Neuronal stem cell (in vitro differentiated cells): ENCODE measurements around the gene AHSP.

Experiments used
- DNase-seq: peaks from one replicate; pipeline ENCODE4 v3.0.0-alpha.2; 2013; ENCODE audit warnings: low spot score
- H2AFZ ChIP-seq: one replicate; pipeline ENCODE4 v1.6.1; 2013; ENCODE audit warnings: mild to moderate bottlenecking, low read length, inconsistent platforms
- H2AK5ac ChIP-seq: 2 replicates; pipeline ENCODE4 v1.6.1; 2013; ENCODE audit warnings: low read depth, mild to moderate bottlenecking, inconsistent platforms, low read length, moderate library complexity, mixed read lengths
- H2BK120ac ChIP-seq: 2 replicates; pipeline ENCODE4 v1.6.1; 2013; ENCODE audit warnings: low read depth, mild to moderate bottlenecking, inconsistent platforms, low read length, moderate library complexity, mixed read lengths
- H2BK12ac ChIP-seq: one replicate; pipeline ENCODE4 v1.6.1; 2013; ENCODE audit warnings: low read length, inconsistent platforms
- H2BK15ac ChIP-seq: 2 replicates; pipeline ENCODE4 v1.6.1; 2013; ENCODE audit warnings: mild to moderate bottlenecking, low read length, inconsistent platforms, mixed read lengths
- H2BK5ac ChIP-seq: one replicate; pipeline ENCODE4 v1.6.1; 2013; ENCODE audit warnings: inconsistent platforms, mild to moderate bottlenecking, low read length, moderate library complexity
- H3K14ac ChIP-seq: one replicate; pipeline ENCODE4 v1.6.1; 2013; ENCODE audit warnings: low read length, inconsistent platforms
- H3K18ac ChIP-seq: 2 replicates; pipeline ENCODE4 v1.6.1; 2013; ENCODE audit warnings: low read length, inconsistent platforms
- H3K23ac ChIP-seq: 2 replicates; pipeline ENCODE4 v1.6.1; 2013; ENCODE audit warnings: low read depth, mild to moderate bottlenecking, mixed read lengths, low read length, inconsistent platforms; ENCODE audit not compliant: poor library complexity
- H3K27ac ChIP-seq: replicated peaks from 3 replicates; pipeline ENCODE4 v1.5.1; 2013; ENCODE audit warnings: low read length, inconsistent platforms
- H3K27me3 ChIP-seq, 3 experiments: 2 replicates each; pipeline ENCODE4 v1.6.1; 2013; ENCODE audit warnings: low read length in 3 of 3, mild to moderate bottlenecking in 2 of 3, inconsistent platforms in 1 of 3, low read depth in 1 of 3, mixed read lengths in 1 of 3, moderate library complexity in 1 of 3; ENCODE audit not compliant: control insufficient read depth in 3 of 3, insufficient read depth in 3 of 3
- H3K36me3 ChIP-seq, 2 donors: replicated peaks in 1 of 2; 2 replicates each; pipeline ENCODE4 v1.6.1; 2013; ENCODE audit warnings: low read length in 2 of 2; ENCODE audit not compliant: control insufficient read depth in 2 of 2, insufficient read depth in 2 of 2
- H3K4ac ChIP-seq: 2 replicates; pipeline ENCODE4 v1.6.1; 2013; ENCODE audit warnings: inconsistent platforms, mild to moderate bottlenecking, low read length, moderate library complexity
- H3K4me1 ChIP-seq, 2 donors: 1 replicate in 1 of 2; 2 replicates in 1 of 2; pipeline ENCODE4 v1.6.1; 2013; ENCODE audit warnings: low read length in 2 of 2, low read depth in 1 of 2; ENCODE audit not compliant: control insufficient read depth in 2 of 2, insufficient read depth in 1 of 2
- H3K4me2 ChIP-seq: one replicate; pipeline ENCODE4 v1.6.1; 2013; ENCODE audit warnings: mild to moderate bottlenecking, low read length, inconsistent platforms; ENCODE audit not compliant: insufficient read depth, poor library complexity, severe bottlenecking
- H3K4me3 ChIP-seq, 2 donors: 2 replicates each; pipeline ENCODE4 v1.5.1; 2013; ENCODE audit warnings: low read length in 2 of 2, mild to moderate bottlenecking in 2 of 2, inconsistent platforms in 1 of 2, moderate library complexity in 1 of 2
- H3K79me1 ChIP-seq: one replicate; pipeline ENCODE4 v1.6.1; 2013; ENCODE audit warnings: low read depth, mild to moderate bottlenecking, inconsistent platforms, low read length, moderate library complexity
- H3K9ac ChIP-seq: one replicate; pipeline ENCODE4 v1.6.1; 2013; ENCODE audit warnings: mild to moderate bottlenecking, low read depth, low read length, inconsistent platforms; ENCODE audit not compliant: poor library complexity
- H3K9me3 ChIP-seq, 2 donors: replicated peaks in 1 of 2; 2 replicates each; pipeline versions ENCODE3 to v1.6.1; 2013; ENCODE audit warnings: low read length in 2 of 2, mild to moderate bottlenecking in 2 of 2, inconsistent platforms in 1 of 2, low read depth in 1 of 2, mixed read lengths in 1 of 2, moderate library complexity in 1 of 2; ENCODE audit not compliant: control insufficient read depth in 2 of 2, insufficient read depth in 1 of 2
- H4K8ac ChIP-seq: one replicate; pipeline ENCODE4 v1.6.1; 2013; ENCODE audit warnings: low read depth, mild to moderate bottlenecking, inconsistent platforms, low read length, moderate library complexity
- H4K91ac ChIP-seq: one replicate; pipeline ENCODE4 v1.6.1; 2013; ENCODE audit warnings: low read length, low read depth, mild to moderate bottlenecking, inconsistent platforms; ENCODE audit not compliant: poor library complexity
- WGBS, 2 donors: extraction: QIAGEN DNeasy Blood & Tissue Kit; methylation state at CpG; one replicate each; pipeline ENCODE4 v1.1.7; 2013; ENCODE audit warnings: missing lambda C conversion rate in 2 of 2, mixed read lengths in 1 of 2; ENCODE audit not compliant: insufficient read length in 2 of 2, insufficient replicate concordance in 1 of 2; ENCODE audit errors: extremely low coverage in 2 of 2; 5-methylcytosine and 5-hydroxymethylcytosine counted together

The AHSP gene

DNA sequence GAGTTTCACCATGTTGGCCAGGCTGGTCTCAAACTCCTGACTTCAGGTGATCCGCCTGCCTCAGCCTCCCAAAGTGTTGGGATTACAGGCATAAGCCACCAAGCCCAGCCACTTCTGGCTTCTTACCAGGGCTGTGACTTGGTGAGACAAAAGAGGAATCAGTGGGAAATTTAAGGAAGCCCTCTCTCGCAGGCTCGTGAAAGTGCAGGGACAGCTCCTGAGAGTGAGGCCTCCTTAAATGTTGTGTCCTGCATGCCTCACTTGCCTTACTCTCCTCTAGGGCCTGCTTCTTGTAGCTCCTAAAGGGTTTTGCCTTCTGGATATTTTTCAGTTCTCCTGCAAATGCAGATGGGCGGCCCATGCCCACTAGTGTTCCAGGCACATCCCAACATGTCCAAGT, 5.2 kb downstream of the AHSP start:
- Histone ChIP-seq H3K23ac (no peak overlapping the region), H2BK5ac (no peak overlapping the region), H3K9ac (no peak overlapping the region), H2BK120ac (no peak overlapping the region), H4K91ac (no peak overlapping the region), H3K27me3 (peaks cover 0 to 44% (median 31%) of the 10 kb centered on the region in 3 experiments), H4K8ac (no peak overlapping the region), H2BK15ac (no peak overlapping the region), H3K4me2 (no peak overlapping the region), H3K9me3 (peaks cover 3 to 7% of the 10 kb centered on the region in 2 donors), H3K36me3 (no peaks in the 10 kb centered on the region), H2AK5ac (no peak overlapping the region), H3K27ac (no peak overlapping the region), H3K4me3 (no peak overlapping the region), H2AFZ (no peak overlapping the region), H3K4me1 (peaks cover 0 to 4% of the 10 kb centered on the region in 2 donors), H2BK12ac (no peak overlapping the region), H3K18ac (no peak overlapping the region), H3K14ac (no peak overlapping the region), H3K4ac (no peak overlapping the region), H3K79me1 (no peaks in the 10 kb centered on the region)
- WGBS, 2 donors = no CpG with 5 or more reads among the region's 4 CpGs
- no peak for DNase-seq

DNA sequence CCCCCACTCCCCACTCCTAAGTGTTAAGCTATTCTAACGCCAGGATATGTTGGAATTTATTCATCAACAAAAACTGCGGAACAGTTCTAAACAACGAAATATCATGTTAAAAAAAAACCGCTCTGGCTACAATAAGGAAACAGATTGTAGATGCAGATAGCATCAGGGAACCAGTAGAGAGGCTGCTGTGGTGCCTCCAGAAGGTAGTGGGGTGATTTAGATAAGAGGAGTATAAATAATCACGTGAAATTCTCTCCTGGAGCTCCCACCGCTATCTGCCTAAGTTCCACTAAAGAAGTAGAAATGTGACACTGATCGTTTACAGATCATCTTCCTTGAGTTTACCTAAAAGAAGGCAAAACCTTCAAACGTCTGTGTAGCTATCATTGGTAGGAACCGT, 8.0 kb downstream of the AHSP start:
- no CpG with 5 or more reads among the region's 9 CpGs for WGBS, 2 donors
- Histone ChIP-seq H3K9ac (no peak overlapping the region), H3K4me1 (peaks cover 0 to 1% of the 10 kb centered on the region in 2 donors), H2BK12ac (no peak overlapping the region), H2BK15ac (no peak overlapping the region), H4K91ac (no peak overlapping the region), H3K14ac (no peak overlapping the region), H3K4me3 (no peak overlapping the region), H3K36me3 (no peaks in the 10 kb centered on the region), H3K27ac (no peak overlapping the region), H3K23ac (no peak overlapping the region), H2AFZ (no peak overlapping the region), H3K79me1 (no peaks in the 10 kb centered on the region), H2BK5ac (no peak overlapping the region), H3K4me2 (no peak overlapping the region), H4K8ac (no peak overlapping the region), H3K4ac (no peak overlapping the region), H3K9me3 (peaks cover 6 to 7% of the 10 kb centered on the region in 2 donors), H2AK5ac (no peak overlapping the region), H3K27me3 (peaks cover 0 to 21% (median 6%) of the 10 kb centered on the region in 3 experiments), H3K18ac (no peak overlapping the region), H2BK120ac (no peak overlapping the region)
- DNase-seq = no peak

- no CpG with 5 or more reads among the region's 21 CpGs for WGBS, 2 donors
Measured at GRCh38 chr16:31536804-31537361, 9.2 kb downstream of the AHSP start.

DNA sequence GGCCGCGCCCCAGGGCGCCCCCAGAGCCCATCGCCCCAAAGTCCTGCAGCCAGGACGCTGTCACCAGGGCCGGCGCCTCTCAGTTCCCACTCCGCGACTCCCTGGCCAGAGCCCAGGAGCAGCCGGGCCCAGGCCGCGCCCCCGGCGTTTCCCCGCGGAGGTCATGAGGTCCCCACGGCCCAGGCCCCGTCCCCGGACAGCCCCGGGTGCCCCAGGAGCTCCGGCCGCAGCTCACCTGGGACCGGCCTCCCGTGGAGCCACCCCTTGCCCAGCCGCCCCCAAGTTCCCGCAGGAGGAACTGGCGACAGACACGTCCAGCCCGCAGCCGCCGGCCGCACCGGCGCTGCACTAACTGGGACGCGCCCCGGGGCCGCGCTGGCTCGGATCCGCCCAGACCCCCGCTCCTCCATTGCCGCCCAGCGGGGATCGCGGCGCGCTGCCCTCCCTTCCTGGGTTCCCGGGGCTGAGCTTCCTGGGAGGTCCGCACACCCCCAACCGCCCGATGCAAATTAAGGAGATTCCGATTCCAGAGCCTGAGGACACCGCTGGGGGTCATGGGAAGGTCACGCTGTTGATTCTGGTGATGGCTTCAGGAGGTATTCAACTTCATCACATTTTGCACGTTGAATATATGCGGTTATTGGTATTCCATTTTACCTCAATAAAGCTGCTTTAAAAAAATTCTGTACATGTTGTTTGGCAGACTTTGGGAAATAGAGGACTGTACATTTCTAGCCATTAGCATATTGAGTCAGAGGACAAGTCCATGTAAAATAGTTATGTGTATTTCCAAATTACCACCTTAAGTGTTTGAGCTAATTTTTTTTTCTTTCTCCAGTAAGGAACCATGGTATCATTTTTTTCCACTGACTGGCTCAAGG, 9.9 kb downstream of the AHSP start:
- no peak overlapping the region for H2BK120ac ChIP-seq
- H3K36me3 ChIP-seq = no peaks in the 10 kb centered on the region
- H3K4me1 ChIP-seq = no peaks in the 10 kb centered on the region
- peak overlapping the region; percentile 17 for H3K18ac ChIP-seq
- peaks cover 0 to 17% (median 0%) of the 10 kb centered on the region in 3 experiments for H3K27me3 ChIP-seq
- H2AFZ ChIP-seq = peak overlapping the region; percentile 76
- H3K14ac ChIP-seq = no peak overlapping the region
- no peak overlapping the region for H2BK5ac ChIP-seq
- no peak overlapping the region for H4K91ac ChIP-seq
- no CpG with 5 or more reads among the region's 57 CpGs for WGBS, 2 donors
- no peak overlapping the region for H4K8ac ChIP-seq
- H3K79me1 ChIP-seq = no peaks in the 10 kb centered on the region
- no peak overlapping the region for H2AK5ac ChIP-seq
- peak overlapping the region; percentile 44 for H3K9ac ChIP-seq
- DNase-seq = no peak
- H3K4me3 ChIP-seq = peak overlapping the region; percentile 29 to 54
- no peak overlapping the region for H2BK12ac ChIP-seq
- H3K4me2 ChIP-seq = peak overlapping the region; percentile 45
- H3K23ac ChIP-seq = no peak overlapping the region
- no peak overlapping the region for H3K27ac ChIP-seq
- peaks cover 2 to 13% of the 10 kb centered on the region in 2 donors for H3K9me3 ChIP-seq
- no peak overlapping the region for H2BK15ac ChIP-seq
- H3K4ac ChIP-seq = no peak overlapping the region

More at GRCh38 chr16:31536804-31537361, 9.2 kb downstream of the AHSP start:
- no peak overlapping the region for H2BK12ac ChIP-seq
- no peak overlapping the region for H4K8ac ChIP-seq
- no peak overlapping the region for H3K23ac ChIP-seq
- peak overlapping the region in 1 of 2 donors; percentile 29 for H3K4me3 ChIP-seq
- H3K14ac ChIP-seq = no peak overlapping the region
- no peak overlapping the region for H2BK120ac ChIP-seq
- H3K18ac ChIP-seq = no peak overlapping the region
- no peaks in the 10 kb centered on the region for H3K79me1 ChIP-seq
- H2AFZ ChIP-seq = peak overlapping the region; percentile 76
- H3K9me3 ChIP-seq = peaks cover 2 to 6% of the 10 kb centered on the region in 2 donors
- no peak overlapping the region for H4K91ac ChIP-seq
- peak overlapping the region; percentile 45 for H3K4me2 ChIP-seq
- H2BK5ac ChIP-seq = no peak overlapping the region
- no peak overlapping the region for H2AK5ac ChIP-seq
- H3K27me3 ChIP-seq = peaks cover 0 to 17% (median 0%) of the 10 kb centered on the region in 3 experiments
- peak overlapping the region; percentile 44 for H3K9ac ChIP-seq
- H3K4me1 ChIP-seq = no peaks in the 10 kb centered on the region
- H2BK15ac ChIP-seq = no peak overlapping the region
- H3K27ac ChIP-seq = no peak overlapping the region
- no peak overlapping the region for H3K4ac ChIP-seq
- H3K36me3 ChIP-seq = no peaks in the 10 kb centered on the region
- no peak for DNase-seq
